AG08395 (cell line): Measurements from ENCODE around the gene HINT3.
"Not testable (repeated sequence)": the region's sequence is repeated elsewhere in the genome, so short reads cannot be mapped to it uniquely, and the experiment has no call there.

ENCODE experiments used
- DNase-seq: peaks from one replicate; pipeline ENCODE4 v3.0.0; 2012; ENCODE audit warnings: mixed read lengths, low spot score

Gene HINT3

GRCh38 chr6:125962900-125963497 is 6.4 kb downstream of the HINT3 start:
- no peak for DNase-seq

- no peak for DNase-seq
Measured at GRCh38 chr6:125963817-125964216, 7.2 kb downstream of the HINT3 start.

- DNase-seq, result no peak
Measured at GRCh38 chr6:125966569-125966968, 10.0 kb downstream of the HINT3 start.

GRCh38 chr6:125968493-125968892 is 11.9 kb downstream of the HINT3 start:
- no peak for DNase-seq

GRCh38 chr6:125970760-125971159 is 14.2 kb downstream of the HINT3 start:
- DNase-seq, result no peak

- DNase-seq, result not testable (repeated sequence)
Measured at GRCh38 chr6:125972478-125972877, 15.9 kb downstream of the HINT3 start.

- peak; percentile 54 for DNase-seq
Measured at GRCh38 chr6:125974214-125974866, 17.8 kb downstream of the HINT3 start.

GRCh38 chr6:125979101-125979500 is 22.5 kb downstream of the HINT3 start:
- DNase-seq, result no peak

- DNase-seq, result no peak
Measured at GRCh38 chr6:125981571-125982185, 25.1 kb downstream of the HINT3 start.

GRCh38 chr6:125983246-125983945 is 26.8 kb downstream of the HINT3 start:
- peak; percentile 67 for DNase-seq

GRCh38 chr6:125984311-125984710 is 27.7 kb downstream of the HINT3 start:
- peak; percentile 59 for DNase-seq

- DNase-seq, result no peak
Measured at GRCh38 chr6:125985522-125985921, 29.0 kb downstream of the HINT3 start.

GRCh38 chr6:125985979-125986300 is 29.4 kb downstream of the HINT3 start:
- DNase-seq, result no peak

GRCh38 chr6:125986301-125987025 is 29.9 kb downstream of the HINT3 start, which contains the start of gene TRMT11:
TRMT11 (plus strand) TSS chr6:125986540; CDS start chr6:125986551, 11 bp downstream.
- peak; percentile 93 for DNase-seq

GRCh38 chr6:125987026-125987617 is 30.6 kb downstream of the HINT3 start:
- no peak for DNase-seq

- no peak for DNase-seq
Measured at GRCh38 chr6:125988280-125988679, 31.7 kb downstream of the HINT3 start.

- DNase-seq, result no peak
Measured at GRCh38 chr6:125989631-125990030, 33.1 kb downstream of the HINT3 start.

GRCh38 chr6:125991653-125992052 is 35.1 kb downstream of the HINT3 start:
- no peak for DNase-seq

- DNase-seq, result no peak
Measured at GRCh38 chr6:125994670-125995488, 38.3 kb downstream of the HINT3 start.

GRCh38 chr6:125995972-125996580 is 39.5 kb downstream of the HINT3 start:
- DNase-seq, result peak; percentile 70
